K562 (cell line): ENCODE measurements around the gene RAB4B. TPM values are rescaled to one million over a fixed set of nuclear protein-coding genes. Genes with fewer than 3 reads are reported as not detected.
"Not testable (repeated sequence)": the region's sequence is repeated elsewhere in the genome, so short reads cannot be mapped to it uniquely, and the experiment has no call there.

Source experiments
- ATAC-seq: fragments of 200-7000 bp; cut with Tn5 transposase; 3 replicates; pipeline ENCODE4 v1.9.1; 2020; ENCODE audit warnings: moderate library complexity
- BruUV-seq: library from RNA; stranded (reverse); fragments of 400-500 nt; replicated peaks from 2 replicates; lab custom pipeline; 2021; lab: Mats Ljungman, UMichigan
- CTCF ChIA-PET: fragments of 300-600 bp; formaldehyde crosslinking; extraction: SDS; loops from one replicate; lab custom pipeline; 2021; ENCODE audit warnings: low intra/inter-chr PET ratio; lab: Yijun Ruan, JAX
- POLR2A ChIA-PET: fragments of 300-600, 350-650 bp; sonication (Branson Sonifier 250); formaldehyde crosslinking; extraction: SDS; loops from one replicate; lab custom pipeline; 2021; ENCODE audit warnings: antibody characterized with exemption, inconsistent platforms; lab: Yijun Ruan, JAX
- DNase-seq, 4 experiments: peaks; one replicate each; pipeline versions ENCODE4 v3.0.0 to v3.0.0-alpha.2; 2011 to 2018; ENCODE audit warnings: low spot score in 3 of 4, mixed read lengths in 3 of 4; ENCODE audit errors: extremely low read depth in 1 of 4
- FAIRE-seq: peaks from 2 replicates; lab custom pipeline; 2011; peaks lifted over from hg19 to GRCh38; lab: Jason Lieb, UNC
- H2AFZ ChIP-seq: 2 replicates; pipeline ENCODE4 v1.6.0; 2011; ENCODE audit warnings: low read depth, low read length, control low read depth, inconsistent platforms
- H3K27ac ChIP-seq: fragments of 200-600 bp; 3 replicates; pipeline ENCODE4 v1.8.0; 2011; ENCODE audit warnings: low read depth, mild to moderate bottlenecking, control low read depth, inconsistent platforms, low read length, moderate library complexity, mixed read lengths; ENCODE audit errors: extremely low read depth
- H3K27me3 ChIP-seq, 2 experiments: fragments of 300-600 bp in 1 of 2; 2 replicates in 1 of 2; 3 replicates in 1 of 2; pipeline versions ENCODE4 v1.6.0 to v1.8.0; 2011; ENCODE audit warnings: inconsistent platforms in 2 of 2, low read length in 2 of 2, mild to moderate bottlenecking in 1 of 2, mixed read lengths in 1 of 2, moderate library complexity in 1 of 2; ENCODE audit not compliant: control insufficient read depth in 2 of 2, insufficient read depth in 2 of 2
- H3K36me3 ChIP-seq: fragments of 300-600 bp; 3 replicates; pipeline ENCODE4 v1.8.0; 2011; ENCODE audit warnings: mild to moderate bottlenecking, low read length, inconsistent platforms; ENCODE audit not compliant: control insufficient read depth, insufficient read depth
- H3K4me1 ChIP-seq, 2 experiments: fragments of 200-600 bp in 1 of 2; replicated peaks in 1 of 2; 2 replicates in 1 of 2; 3 replicates in 1 of 2; pipeline versions ENCODE4 v1.5.1 to v1.8.0; 2011; ENCODE audit warnings: inconsistent platforms in 2 of 2, low read length in 2 of 2, mild to moderate bottlenecking in 1 of 2, mixed read lengths in 1 of 2, moderate library complexity in 1 of 2; ENCODE audit not compliant: control insufficient read depth in 2 of 2, insufficient read depth in 2 of 2
- H3K4me2 ChIP-seq: 2 replicates; pipeline ENCODE4 v1.6.1; 2011; ENCODE audit warnings: low read length, control low read depth, inconsistent platforms, mixed read lengths; ENCODE audit not compliant: insufficient read depth
- H3K4me3 ChIP-seq: fragments of 200-600 bp; sonication (generic), shearing (Covaris generic); 2 replicates; pipeline ENCODE4 v1.5.1; 2016; ENCODE audit warnings: control low read depth, inconsistent platforms
- H3K79me2 ChIP-seq: fragments of 200-600 bp; 3 replicates; pipeline ENCODE4 v1.8.0; 2011; ENCODE audit warnings: low read length, inconsistent platforms; ENCODE audit not compliant: control insufficient read depth, insufficient read depth
- H3K9ac ChIP-seq, 2 experiments: 2 replicates each; pipeline versions ENCODE4 v1.6.0 to v1.6.1; 2011; ENCODE audit warnings: low read depth in 2 of 2, low read length in 2 of 2, control low read depth in 1 of 2, inconsistent platforms in 1 of 2, mild to moderate bottlenecking in 1 of 2, mixed read lengths in 1 of 2; ENCODE audit not compliant: insufficient read depth in 1 of 2
- H3K9me1 ChIP-seq: one replicate; pipeline ENCODE4 v1.6.0; 2011; ENCODE audit warnings: inconsistent platforms, mild to moderate bottlenecking, low read length, moderate library complexity; ENCODE audit not compliant: control insufficient read depth, insufficient read depth
- H3K9me3 ChIP-seq: replicated peaks from 2 replicates; pipeline ENCODE4 v1.5.1; 2011; ENCODE audit warnings: low read depth, low read length, inconsistent platforms; ENCODE audit not compliant: control insufficient read depth, insufficient read depth
- H4K20me1 ChIP-seq: replicated peaks from 2 replicates; pipeline ENCODE4 v1.6.1; 2011; ENCODE audit warnings: low read length, inconsistent platforms, mixed read lengths; ENCODE audit not compliant: control insufficient read depth, insufficient read depth
- BRF2 ChIP-seq: IDR thresholded peaks from 3 replicates; pipeline ENCODE4 v1.6.1; 2011; ENCODE audit warnings: borderline replicate concordance, mild to moderate bottlenecking; ENCODE audit not compliant: insufficient read length, insufficient read depth
- WGBS: fragments of 100-300 bp; shearing (Covaris generic); methylation state at CpG from one replicate; pipeline ENCODE4 v1.1.6; 2016; ENCODE audit warnings: low coverage, mixed read lengths; ENCODE audit not compliant: insufficient coverage; ENCODE audit errors: missing lambda C conversion rate; 5-methylcytosine and 5-hydroxymethylcytosine counted together
- in situ Hi-C: fragments of 300-500 bp; cut with MboI; formaldehyde crosslinking; loops from 4 replicates; pipeline ENCODE4 v1.15.0; 2018; ENCODE audit warnings: inconsistent platforms, mixed read lengths
- intact Hi-C: fragments of 100-400 bp; cut with micrococcal nuclease; formaldehyde crosslinking; loops from 2 replicates; pipeline ENCODE4 v1.14.2; 2022
- polyA plus RNA-seq, 8 experiments: library from polyadenylated mRNA; depleted of rRNA in 4 of 8; stranded (reverse) in 5 of 8; unstranded in 3 of 8; fragments of >200 nt; fragmentation: Nextera tagmentation in 2 of 8; fragmentation: Illumina TruSeq in 1 of 8; extraction: Ambion mirVana in 2 of 8; extraction: Trizol in 1 of 8; gene quantifications; 2 replicates each; pipeline versions ENCODE4 v1.2.1 to v1.2.3, GENCODE V29; 2011 to 2014; ENCODE audit warnings: inconsistent platforms in 1 of 8, missing spikeins in 1 of 8
- total RNA-seq, 7 experiments: library from RNA; depleted of rRNA in 6 of 7; stranded (reverse); fragments of >200 nt in 6 of 7; fragmentation: Illumina TruSeq in 2 of 7; extraction: Trizol in 2 of 7; gene quantifications; 2 replicates each; pipeline versions ENCODE4 v1.2.1 to v1.2.3, GENCODE V29; 2011 to 2021; ENCODE audit warnings: low replicate concordance in 1 of 7

RAB4B gene
- total and polyA plus RNA-seq, 9 of the 15 experiments (the other 6 are each of a cell fraction or from before 2014, with no cell fraction given): 0.28 to 20.4 (median 9.0) TPM

- TF ChIP-seq BRF2: no peak
Observed at GRCh38 chr19:40777937-40778705, at the start of gene RAB4B (continued).

GRCh38 chr19:40730065-40730464 lies 48.0 kb upstream of the RAB4B start:
- ATAC-seq, H4K20me1 ChIP-seq, BruUV-seq, H3K4me1 ChIP-seq, H2AFZ ChIP-seq, intact Hi-C loops, FAIRE-seq, H3K4me3 ChIP-seq, H3K27ac ChIP-seq, H3K9ac ChIP-seq, DNase-seq, in situ Hi-C loops, CTCF ChIA-PET, H3K4me2 ChIP-seq, H3K9me1 ChIP-seq, H3K9me3 ChIP-seq, H3K79me2 ChIP-seq, H3K27me3 ChIP-seq: not testable (repeated sequence)
- H3K36me3 ChIP-seq: peaks cover 71% of the 10 kb centered on the region
- WGBS: 98% methylated on average over 5 of the region's 5 CpGs
- POLR2A ChIA-PET: interaction anchor here (0.6 to 2.0 kb wide), 4 partner anchors 10 to 73 kb away, joined by 3 to 5 read pairs (median 3); partner anchors contain the start of genes ACTMAP, COQ8B, ITPKC and SNRPA
